Medulla oblongata (tissue), 1 donor: ENCODE results near the gene PTPN14.

ENCODE experiments used
- DNase-seq: peaks from one replicate; pipeline ENCODE4 v3.0.0-alpha.2; 2015; ENCODE audit errors: extremely low spot score

PTPN14 gene

DNA sequence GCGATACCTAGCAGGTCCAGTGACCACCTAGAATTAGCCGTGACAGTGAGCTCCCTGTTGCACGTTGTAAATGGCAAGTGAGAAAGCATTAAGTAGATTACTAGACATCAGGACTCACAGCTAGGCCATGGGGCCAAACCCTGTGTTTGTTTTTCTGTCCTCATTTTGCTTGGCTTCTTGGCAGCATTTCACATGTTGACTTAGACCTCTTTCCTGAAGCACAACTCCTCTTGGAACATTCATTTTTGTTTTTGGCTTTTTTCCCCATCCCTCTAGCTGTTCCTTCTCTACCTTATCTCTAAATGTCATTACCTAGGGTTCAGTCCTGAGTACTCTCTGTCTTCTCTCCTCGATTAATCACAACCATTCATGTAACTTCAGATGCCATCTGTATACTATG is 16.9 kb upstream of the PTPN14 start:
- peak; percentile 27 for DNase-seq

DNA sequence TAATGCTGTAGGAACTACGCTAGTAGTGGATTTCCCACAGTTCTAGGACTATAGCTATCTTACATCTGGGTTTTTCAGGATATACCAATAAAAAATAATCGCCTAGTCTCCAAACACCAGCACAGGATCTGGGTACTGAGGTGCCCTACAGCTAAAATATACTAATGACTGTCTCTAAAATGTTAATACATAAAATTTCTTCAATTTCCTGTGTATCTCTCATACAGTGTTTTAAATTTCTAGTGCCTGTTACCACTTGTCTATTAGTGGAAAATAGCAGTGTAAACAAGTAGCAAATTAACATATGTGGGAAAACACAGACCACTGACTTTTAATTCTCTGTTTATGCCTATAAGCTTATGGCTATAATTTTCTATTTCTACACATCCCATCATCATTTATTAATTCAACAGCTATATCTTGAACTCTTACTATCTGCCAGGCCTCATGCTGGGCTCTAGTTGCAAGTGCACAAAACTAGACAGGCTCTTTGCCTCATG is 16.1 kb upstream of the PTPN14 start:
- DNase-seq, result no peak

- DNase-seq, result no peak
Measured at GRCh38 chr1:214566158-214567104, 15.0 kb upstream of the PTPN14 start.

DNA sequence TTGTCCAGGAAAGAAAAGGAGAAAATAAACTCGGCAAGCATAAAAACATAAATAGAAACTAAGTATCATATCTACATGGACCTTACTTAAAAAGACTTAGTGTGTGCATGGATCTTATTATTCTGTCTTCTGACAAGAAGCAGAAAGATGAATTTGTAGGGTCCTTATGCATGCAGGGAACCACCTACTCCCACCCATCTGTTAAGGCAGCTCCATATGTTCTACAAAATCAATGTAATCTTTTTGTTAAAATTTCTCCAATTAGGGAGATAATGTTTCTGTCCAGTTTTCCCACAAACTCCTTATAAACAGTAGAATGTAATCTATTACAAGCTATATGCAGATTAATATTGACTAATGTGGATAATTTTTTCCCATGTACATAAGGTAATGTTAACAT is 13.9 kb upstream of the PTPN14 start:
- DNase-seq, result no peak

- no peak for DNase-seq
Measured at GRCh38 chr1:214563881-214564280, 12.5 kb upstream of the PTPN14 start.

DNA sequence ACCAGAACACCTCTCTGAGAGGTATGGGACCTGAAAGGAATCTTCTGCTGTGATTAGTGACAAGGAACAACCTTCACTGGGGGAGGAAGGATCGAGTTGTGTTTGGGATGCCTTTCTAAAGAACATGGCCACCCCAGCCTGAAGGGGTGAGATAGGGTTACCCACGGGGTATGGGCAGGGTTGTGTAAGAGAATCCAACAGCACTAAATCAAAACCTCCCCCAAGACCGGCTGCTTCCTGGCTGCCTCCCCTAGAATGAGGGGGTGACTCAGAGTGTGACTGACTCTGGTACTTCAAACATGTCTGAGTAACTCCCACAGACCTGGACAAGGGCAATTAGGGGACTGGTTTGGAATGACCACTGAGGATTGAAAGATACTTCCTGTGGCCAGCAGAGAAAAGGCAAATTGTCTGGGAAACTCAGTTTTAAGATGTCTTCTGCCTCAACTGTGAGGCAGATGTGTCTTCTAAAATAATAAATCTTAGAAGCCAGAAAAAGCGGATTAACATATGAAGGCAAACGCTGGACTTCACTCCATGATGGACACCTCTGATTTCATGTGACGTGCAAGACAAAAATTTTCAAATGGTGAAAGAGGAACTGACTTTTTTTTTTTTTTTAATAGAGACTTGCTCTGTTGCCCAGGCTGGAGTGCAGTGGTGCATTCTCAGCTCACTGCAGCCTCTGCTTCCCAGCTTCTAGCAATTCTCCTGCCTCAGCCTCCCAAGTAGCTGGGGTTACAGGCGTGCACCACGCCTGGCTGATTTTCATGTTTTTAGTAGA is 6.7 kb upstream of the PTPN14 start:
- DNase-seq, result no peak

DNA sequence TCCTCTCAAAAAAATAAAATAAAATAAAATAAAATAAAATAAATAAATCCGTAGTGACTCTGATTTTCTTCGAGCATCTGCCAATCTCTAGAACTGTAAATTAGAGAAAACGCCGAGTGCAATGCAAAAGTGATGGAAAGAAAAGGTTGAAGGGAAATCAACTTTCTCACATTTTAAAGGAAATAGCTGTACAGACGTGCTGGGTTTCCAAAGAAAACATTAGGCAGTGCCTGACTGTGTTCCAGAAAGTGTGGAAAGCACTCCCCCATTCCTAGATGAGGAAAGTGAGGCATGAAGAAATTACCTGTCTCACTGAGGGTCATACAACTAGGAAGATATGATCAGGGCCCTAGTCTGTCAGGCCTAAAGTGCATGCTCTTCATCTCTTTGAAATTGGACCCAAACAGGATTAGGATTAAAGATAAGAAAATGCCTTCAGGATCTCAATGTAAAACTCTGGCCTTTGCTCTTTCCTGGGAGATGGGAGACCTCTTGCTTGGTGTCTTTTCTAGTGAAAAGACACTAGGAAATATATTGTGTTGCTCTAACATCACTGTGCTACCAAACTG is 1.8 kb upstream of the PTPN14 start:
- no peak for DNase-seq

DNA sequence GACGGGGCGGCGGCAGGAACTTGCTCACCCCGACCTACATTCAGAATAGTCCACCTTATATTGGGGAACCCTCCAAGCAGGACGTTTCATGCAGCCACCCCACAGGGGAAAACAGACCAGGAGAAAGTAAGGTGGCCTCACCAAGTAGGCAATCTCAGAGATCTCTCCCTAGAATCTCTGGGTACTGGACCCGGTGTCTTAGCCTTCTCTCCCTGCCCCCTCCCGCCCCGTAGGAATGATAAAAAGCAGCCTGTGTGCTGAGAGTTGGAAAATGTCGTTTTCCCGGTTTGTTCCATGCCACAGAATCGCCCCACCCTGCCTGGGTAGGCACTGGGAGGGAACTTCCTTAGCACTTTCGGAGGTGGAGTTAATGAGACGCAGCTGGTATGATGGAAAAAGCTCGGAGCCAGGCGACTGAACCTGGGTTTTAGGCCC is 789 bp upstream of the PTPN14 start:
- peak; percentile 10 for DNase-seq

DNA sequence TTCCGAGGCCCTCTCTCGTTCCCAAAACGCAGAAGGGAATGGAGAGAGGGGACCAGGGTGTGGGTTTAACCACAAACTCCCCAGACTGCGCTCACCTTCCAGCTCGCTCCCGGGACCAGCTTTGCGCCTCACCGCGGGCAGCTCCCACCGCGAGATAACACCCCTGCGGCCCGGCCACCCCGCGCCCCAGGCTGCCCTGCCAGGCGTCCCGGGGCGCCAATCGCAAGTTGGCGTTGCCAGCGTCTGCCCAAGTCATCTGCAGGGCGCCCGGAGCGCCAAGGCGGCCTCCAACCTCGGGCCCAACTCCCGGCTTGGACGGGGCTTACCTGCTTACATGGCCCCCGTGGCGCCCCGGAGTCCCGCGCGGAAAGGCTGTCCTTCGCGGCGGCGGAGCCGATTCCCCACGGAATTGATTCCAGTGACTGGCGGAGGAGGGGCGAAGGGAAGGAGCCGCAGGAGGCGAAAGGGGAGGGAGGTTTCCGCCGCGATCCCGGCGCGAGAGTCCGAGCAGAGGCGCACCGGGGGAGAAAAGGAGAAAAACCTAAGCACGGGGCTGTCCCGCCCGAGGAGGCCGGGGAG is 456 bp downstream of the PTPN14 start:
- no peak for DNase-seq

DNA sequence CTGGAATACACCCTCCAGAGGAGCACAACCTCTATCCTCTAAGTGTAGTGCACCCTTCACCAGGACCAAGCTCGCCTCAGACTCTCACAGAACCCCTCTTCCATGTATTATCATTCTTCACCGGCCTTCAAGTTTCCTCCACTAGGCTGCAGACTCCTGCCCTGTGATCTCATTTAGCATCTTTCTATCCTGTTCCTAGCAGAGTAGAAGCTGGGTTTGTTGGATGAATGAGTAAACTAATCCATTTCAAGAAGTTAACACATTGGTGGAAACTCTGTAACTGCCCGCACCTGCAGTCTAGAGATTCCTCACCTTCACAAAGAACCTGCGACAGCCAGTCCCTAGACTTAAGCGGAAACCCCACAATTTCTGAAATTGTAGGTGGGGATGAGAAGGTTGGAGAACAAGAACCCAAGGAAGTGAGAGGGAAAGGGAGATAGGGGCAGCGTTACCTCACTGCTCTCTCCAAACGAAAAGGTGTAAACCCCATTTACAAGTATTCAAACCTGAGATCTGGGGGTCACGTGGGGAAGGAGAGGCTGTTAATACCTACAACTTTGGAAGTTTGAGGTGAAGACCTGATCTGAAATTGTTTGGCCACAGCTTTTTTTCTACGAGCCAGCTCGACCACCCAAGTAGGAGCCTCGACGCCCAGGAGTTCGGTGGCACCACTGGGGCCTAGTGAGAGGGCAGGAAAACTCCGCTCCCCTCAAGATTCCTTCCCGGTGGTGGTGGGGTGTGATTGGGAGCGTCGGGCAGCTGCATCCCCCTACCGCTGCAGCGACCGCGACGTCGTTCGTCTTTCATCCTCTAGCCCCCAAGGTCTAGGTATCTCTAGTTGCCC is 1.2 kb downstream of the PTPN14 start:
- no peak for DNase-seq

DNA sequence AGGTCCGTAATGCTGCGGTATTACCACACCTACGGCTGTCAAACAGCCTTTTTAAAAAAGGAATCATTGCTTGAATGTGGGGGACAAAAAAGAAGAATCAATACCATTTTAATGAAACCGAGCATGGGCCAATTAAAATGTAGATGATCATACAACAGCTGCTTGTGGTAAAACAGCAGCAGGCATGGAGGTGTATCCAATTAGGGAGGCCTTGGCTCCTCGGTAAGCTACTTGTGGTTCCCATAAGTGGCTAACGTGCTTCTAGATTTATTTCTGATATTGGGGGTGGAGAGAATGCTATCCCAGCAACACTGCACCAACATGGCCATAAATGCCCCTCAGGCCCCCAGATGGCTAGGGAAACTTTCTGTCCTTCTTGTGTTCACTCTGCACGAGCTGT is 1.8 kb downstream of the PTPN14 start:
- no peak for DNase-seq

- DNase-seq, result peak; percentile 65
Measured at GRCh38 chr1:214548988-214549387, 2.4 kb downstream of the PTPN14 start.

DNA sequence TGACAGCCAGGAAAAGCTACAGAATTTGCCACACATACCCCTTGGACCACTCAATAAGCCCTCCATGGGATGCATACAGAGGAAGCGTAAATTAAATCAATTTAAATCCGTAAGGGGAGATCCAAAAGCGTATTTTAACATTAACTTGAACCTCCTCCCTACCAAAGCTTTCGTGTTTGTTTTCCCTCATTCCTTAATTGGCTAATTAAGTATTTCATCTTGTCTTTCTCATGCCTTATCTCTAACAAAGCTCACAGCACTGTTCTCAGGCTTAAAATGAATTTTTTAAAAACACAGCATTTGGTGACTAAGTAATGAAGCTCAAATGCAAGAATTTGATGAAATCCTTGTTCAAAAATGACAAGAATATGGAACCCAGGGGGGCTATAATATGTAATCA is 3.1 kb downstream of the PTPN14 start:
- DNase-seq, result no peak

GRCh38 chr1:214547747-214548146 is 3.7 kb downstream of the PTPN14 start:
- DNase-seq, result no peak

DNA sequence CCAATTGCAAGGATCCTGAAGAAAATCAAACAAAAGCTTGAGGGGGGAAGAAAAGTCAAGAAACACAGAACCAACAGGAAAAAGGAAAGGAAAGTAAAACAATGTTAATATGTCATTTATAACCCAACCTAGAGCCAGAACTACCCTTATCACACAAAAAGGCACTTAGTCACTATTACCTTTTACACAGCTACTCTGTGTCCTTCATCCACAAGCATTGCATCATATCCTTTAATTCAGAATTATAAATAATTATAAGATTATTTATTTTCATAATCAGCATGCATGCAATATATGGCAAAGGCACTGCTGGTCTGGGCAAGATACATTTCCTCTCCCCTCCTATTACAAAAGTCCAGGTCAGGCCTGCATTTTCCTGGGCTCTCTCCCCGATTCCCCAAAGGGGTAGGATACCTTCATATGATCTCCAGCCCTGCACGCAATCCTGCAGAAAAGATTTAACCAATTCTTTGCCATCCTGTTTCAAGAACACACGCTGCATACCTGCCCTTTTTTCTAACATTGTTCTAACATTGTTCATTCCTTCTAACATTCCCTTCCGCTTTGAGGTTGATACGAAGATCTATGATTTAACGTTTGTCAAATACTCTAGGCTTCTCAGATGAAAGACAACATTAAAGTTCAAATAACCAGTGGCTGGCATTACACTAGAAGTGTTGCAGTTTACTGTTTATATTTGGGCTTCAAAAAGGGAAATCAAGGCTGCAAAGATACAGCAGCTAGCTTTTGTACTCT is 4.3 kb downstream of the PTPN14 start:
- DNase-seq, result no peak

DNA sequence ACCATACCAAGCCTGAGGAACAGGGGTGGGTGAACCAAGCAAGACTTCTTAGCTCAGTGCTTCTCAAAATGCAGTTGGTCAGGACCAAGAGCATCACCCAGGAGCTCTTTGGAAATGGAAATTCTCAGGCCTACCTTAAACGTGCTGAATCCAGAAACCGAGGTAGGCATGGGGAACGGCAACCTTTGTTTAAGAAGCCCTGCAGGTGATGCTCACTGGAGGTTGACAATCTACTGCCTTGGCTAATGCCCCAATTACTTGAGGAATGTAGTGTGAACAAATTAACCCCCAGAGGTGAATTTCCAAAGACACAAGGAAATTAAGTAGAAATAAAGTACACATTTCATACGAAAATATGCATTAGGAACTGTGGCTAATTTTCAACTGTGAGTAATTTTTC is 5.3 kb downstream of the PTPN14 start:
- DNase-seq, result no peak

DNA sequence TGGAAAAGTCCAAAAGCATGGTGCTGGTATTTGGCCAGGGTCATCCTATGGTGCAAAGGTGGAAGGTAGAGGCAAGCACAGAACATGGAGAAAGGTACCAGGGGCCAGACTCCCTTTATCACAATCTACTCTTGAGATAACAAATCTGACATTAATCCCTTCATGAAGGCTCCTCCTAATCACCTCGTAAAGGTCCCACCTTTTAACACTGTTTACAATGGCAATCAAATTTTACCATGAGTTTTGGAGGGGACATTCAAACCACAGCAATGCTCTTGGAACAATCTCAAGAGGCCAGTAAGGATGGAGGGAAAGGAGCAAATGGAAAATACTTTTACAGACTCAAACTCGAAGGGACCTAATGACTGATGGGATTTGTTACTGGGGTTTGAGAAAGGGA is 6.1 kb downstream of the PTPN14 start:
- no peak for DNase-seq

DNA sequence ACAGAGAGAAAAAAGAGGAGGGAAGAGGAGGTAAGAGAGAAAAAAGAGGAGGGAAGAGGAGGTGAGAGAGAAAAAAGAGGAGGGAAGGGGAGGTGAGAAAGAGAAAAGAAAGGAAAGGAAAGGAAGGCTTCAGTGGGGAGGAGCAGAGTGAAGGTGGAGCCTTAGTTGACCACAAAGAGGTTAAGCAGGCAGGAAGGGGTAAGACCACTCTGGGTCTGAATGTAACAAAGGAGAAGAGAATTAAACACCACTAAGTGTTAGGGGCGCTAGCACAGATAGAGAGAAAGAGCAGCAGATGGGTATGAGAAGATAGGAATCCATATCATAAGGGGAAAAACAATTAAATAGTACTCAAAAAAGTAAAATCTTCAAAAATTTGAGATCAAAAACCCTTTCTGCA is 6.6 kb downstream of the PTPN14 start:
- no peak for DNase-seq

GRCh38 chr1:214542275-214543199 is 8.9 kb downstream of the PTPN14 start:
- DNase-seq, result no peak
